ENCODE measurements around the gene NGEF. TPM values are rescaled to one million over a fixed set of nuclear protein-coding genes. Genes with fewer than 3 reads are reported as not detected.

The NGEF gene
- total and polyA plus RNA-seq, 9 of the 15 experiments (the other 6 are each of a cell fraction or from before 2014, with no cell fraction given), result 0.07 to 0.17 (median 0.09) TPM; not detected in 6

GRCh38 chr2:233060501-233060979 is 47.5 kb upstream of the NGEF start (continued):
- TF ChIP-seq TFAP4 (CRISPR knock-in tag; IDR thresholded peaks at IDR 0.05; ENCODE audit: borderline replicate concordance) (0 out of 2 replicates have a peak, but pooled peaks have one; percentile 10), TEAD4 (IDR thresholded peaks at IDR 0.05; ENCODE audit: low read length) (no peak), TEAD4 (CRISPR knock-in tag; IDR thresholded peaks at IDR 0.05; ENCODE audit: borderline replicate concordance) (no peak), GABPB1 (CRISPR knock-in tag; IDR thresholded peaks at IDR 0.05) (peak; percentile 49; the same call in 1 of the 2 replicates), MAZ (CRISPR knock-in tag; conservative IDR thresholded peaks at IDR 0.05 in 1 of 2, IDR thresholded peaks at IDR 0.05 in 1 of 2) (no peak), ZNF77 (CRISPR knock-in tag; IDR thresholded peaks at IDR 0.05) (no peak), MBD2 (IDR thresholded peaks at IDR 0.05; ENCODE audit: borderline replicate concordance, low read depth) (no peak)

GRCh38 chr2:233059797-233060500 is 46.9 kb upstream of the NGEF start, which contains the start of gene INPP5D:
Gene INPP5D, plus strand, starts transcription at chr2:233060342. Its CDS starts 137 bp downstream, at chr2:233060479.
- Histone ChIP-seq H3K36me3 (ENCODE audit: control insufficient read depth, insufficient read depth, low read length) (no peaks in the 10 kb centered on the region), H3K27ac (ENCODE audit: extremely low read depth, low read depth, low read length) (peak within 1 kb of the TSS; percentile 28; the same call in 2 of the 3 replicates), H3K9me1 (ENCODE audit: control insufficient read depth, insufficient read depth, low read length) (no peaks in the 10 kb centered on the region), H2AFZ (ENCODE audit: low read depth, low read length) (peak within 1 kb of the TSS; percentile 90), H3K4me1 (replicated peaks in 1 of 2; ENCODE audit: control insufficient read depth in 2 of 2, insufficient read depth in 2 of 2, low read length in 2 of 2) (peaks cover 13 to 48% of the 10 kb centered on the region in 2 experiments; a peak in 4 of 5 replicates), H4K20me1 (replicated peaks; ENCODE audit: control insufficient read depth, insufficient read depth, low read length) (no peaks in the 10 kb centered on the region), H3K4me3 (peak within 1 kb of the TSS; percentile 23), H3K79me2 (ENCODE audit: control insufficient read depth, insufficient read depth, low read length) (no peaks in the 10 kb centered on the region; the same call in 2 of the 3 replicates), H3K27me3 (ENCODE audit: control insufficient read depth in 2 of 2, insufficient read depth in 2 of 2, low read length in 2 of 2) (no peaks in the 10 kb centered on the region), H3K9me3 (replicated peaks; ENCODE audit: control insufficient read depth, insufficient read depth, low read depth, low read length) (no peaks in the 10 kb centered on the region), H3K4me2 (ENCODE audit: insufficient read depth, low read length) (peak within 1 kb of the TSS; percentile 62), H3K9ac (ENCODE audit: insufficient read depth in 1 of 2, low read depth in 2 of 2, low read length in 2 of 2) (peak within 1 kb of the TSS in 1 of 2 experiments; percentile 77; a peak in 2 of 4 replicates)
- ATAC-seq (peak; percentile 46), FAIRE-seq (no peak), DNase-seq (ENCODE audit: extremely low read depth in 1 of 4, low spot score in 3 of 4) (peak in 2 of 4 experiments; percentile 25 to 26)
- WGBS (ENCODE audit: insufficient coverage, low coverage, missing lambda C conversion rate), result 36% methylated on average over 11 of the region's 26 CpGs
- BruUV-seq (replicated peaks), result no TSS peak
- POLR2A ChIA-PET, result interaction anchor here (0.6 to 1.1 kb wide), 3 partner anchors 8 to 45 kb away, joined by 3 to 4 read pairs (median 3); no protein-coding TSS in a partner anchor
- intact Hi-C loops (cut with micrococcal nuclease) (no loop called here), in situ Hi-C loops (cut with MboI) (no loop called here)
- CTCF ChIA-PET (ENCODE audit: low intra/inter-chr PET ratio), result no interaction called here
- no peak for TF ChIP-seq E2F8 (IDR thresholded peaks at IDR 0.05; ENCODE audit: low read depth, partially characterized antibody)
- no peak for TF ChIP-seq ETV1 (tag; conservative IDR thresholded peaks at IDR 0.05; ENCODE audit: low read depth)
- no peak for TF ChIP-seq KAT8 (IDR thresholded peaks at IDR 0.05; ENCODE audit: low read depth)
- TF ChIP-seq IRF1 (CRISPR knock-in tag; IDR thresholded peaks at IDR 0.05; ENCODE audit: borderline replicate concordance), result no peak
- TF ChIP-seq PKNOX1 (IDR thresholded peaks at IDR 0.05), result no peak
- TF ChIP-seq ZKSCAN8 (CRISPR knock-in tag; IDR thresholded peaks at IDR 0.05), result no peak
- peak; percentile 67; the same call in 1 of the 2 replicates for TF ChIP-seq GABPB1 (CRISPR knock-in tag; IDR thresholded peaks at IDR 0.05)
- TF ChIP-seq STAG1 (CRISPR knock-in tag; IDR thresholded peaks at IDR 0.05; ENCODE audit: borderline replicate concordance), result no peak

Data from K562 (cell line).